NCI-H526 (cell line): Measurements from ENCODE around the gene WRAP53.

ENCODE experiments used
- DNase-seq, 2 experiments: peaks; one replicate each; lab custom pipeline; 2025; lab: John Stamatoyannopoulos, UW

WRAP53 gene

GRCh38 chr17:7684851-7685532 is 3.3 kb upstream of the WRAP53 start:
- no peak for DNase-seq

DNA sequence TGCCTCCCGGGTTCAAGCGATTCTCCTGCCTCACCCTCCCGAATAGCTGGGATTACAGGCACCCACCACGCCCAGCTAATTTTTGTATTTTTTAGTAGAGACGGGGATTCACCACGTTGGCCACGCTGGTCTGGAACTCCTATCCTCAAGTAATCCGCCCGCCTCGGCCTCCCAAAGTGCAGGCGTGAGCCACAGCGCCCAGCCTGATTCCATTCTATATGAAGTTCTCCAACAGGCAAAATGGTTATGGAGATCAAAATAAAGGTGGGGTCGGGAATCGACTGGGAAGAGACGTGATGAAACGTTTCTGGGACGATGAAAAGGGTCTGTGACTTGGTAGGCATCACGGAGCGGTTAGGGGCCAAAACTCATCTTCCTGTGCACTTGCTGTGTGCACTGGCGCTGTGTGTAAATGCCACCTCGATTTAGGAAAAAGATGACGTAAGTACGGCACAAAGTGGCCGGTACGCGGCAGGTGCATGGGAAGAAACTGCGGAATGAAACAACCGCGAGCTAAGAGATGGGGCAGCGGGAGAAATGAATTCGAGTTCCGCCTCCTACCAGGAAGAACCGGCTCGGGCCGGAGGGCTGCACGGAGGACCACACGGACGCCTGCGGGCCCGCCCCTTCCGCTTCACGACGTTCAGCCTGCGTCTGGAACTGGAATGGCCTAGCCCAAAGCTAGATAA is 2.6 kb upstream of the WRAP53 start:
- peak; percentile 88 to 91 for DNase-seq

- peak; percentile 79 to 88 for DNase-seq
Observed at GRCh38 chr17:7686222-7687071, 1.8 kb upstream of the WRAP53 start.

- DNase-seq: peak; percentile 81 to 88
Observed at GRCh38 chr17:7687072-7687907, 987 bp upstream of the WRAP53 start, which contains the start of gene TP53. Gene TP53 (minus strand): TSS chr17:7687490. CDS start chr17:7676594, 10,896 bp downstream.

DNA sequence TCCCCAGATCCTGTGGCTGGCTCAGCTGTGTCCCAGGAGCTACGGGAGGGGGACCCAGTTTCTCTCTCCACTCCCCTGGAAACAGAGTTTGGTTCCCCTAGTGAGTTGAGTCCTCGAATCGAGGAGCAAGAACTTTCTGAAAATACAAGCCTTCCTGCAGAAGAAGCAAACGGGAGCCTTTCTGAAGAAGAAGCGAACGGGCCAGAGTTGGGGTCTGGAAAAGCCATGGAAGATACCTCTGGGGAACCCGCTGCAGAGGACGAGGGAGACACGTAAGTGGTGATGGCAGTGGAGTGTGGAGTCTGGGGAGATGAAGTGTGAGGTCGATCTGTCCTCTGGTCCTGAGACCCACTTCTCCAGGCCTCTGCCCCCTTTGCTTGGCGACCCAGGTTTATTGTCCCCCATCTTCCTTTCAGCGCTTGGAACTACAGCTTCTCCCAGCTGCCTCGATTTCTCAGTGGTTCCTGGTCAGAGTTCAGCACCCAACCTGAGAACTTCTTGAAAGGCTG is 585 bp downstream of the WRAP53 start:
- DNase-seq: no peak

DNA sequence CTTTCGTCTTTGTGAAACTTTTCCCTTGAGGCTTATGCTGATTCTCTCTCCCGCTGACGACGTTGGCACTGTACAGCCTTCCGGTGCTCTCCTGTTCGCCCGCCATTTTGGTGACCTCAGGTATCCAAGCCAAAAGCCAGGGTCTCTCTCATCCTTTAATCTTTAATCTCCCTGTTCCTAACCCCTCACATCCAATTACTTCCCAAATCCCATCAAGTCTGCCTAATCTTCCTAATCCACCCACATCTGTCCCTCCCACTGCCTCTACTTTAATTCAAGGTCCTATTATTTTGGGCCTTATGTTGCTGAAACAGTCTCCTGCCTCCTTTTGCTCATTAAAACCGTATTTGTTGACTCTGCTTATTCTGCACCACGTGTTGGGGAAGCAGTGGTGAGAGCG is 7.3 kb downstream of the WRAP53 start:
- no peak for DNase-seq

- DNase-seq: no peak
Observed at GRCh38 chr17:7697828-7698588, 9.7 kb downstream of the WRAP53 start.

DNA sequence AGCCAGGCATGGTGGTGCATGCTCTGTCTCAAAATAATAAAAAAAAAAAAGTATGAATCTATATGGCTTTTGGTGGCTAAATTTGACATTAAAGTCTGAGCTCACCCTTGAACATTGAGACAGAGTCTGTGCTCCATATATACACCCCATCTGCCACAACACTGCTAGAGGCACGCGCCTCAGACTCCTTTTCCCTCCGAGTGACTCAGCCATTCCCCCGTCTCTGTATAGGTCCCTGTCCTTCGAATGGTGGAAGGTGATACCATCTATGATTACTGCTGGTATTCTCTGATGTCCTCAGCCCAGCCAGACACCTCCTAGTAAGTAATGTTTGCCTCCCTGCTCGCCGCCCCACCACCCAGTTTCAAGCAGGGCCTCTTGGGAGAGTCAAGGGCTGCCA is 12.2 kb downstream of the WRAP53 start:
- no peak for DNase-seq

- DNase-seq: no peak
Observed at GRCh38 chr17:7701681-7702080, 13.4 kb downstream of the WRAP53 start.

DNA sequence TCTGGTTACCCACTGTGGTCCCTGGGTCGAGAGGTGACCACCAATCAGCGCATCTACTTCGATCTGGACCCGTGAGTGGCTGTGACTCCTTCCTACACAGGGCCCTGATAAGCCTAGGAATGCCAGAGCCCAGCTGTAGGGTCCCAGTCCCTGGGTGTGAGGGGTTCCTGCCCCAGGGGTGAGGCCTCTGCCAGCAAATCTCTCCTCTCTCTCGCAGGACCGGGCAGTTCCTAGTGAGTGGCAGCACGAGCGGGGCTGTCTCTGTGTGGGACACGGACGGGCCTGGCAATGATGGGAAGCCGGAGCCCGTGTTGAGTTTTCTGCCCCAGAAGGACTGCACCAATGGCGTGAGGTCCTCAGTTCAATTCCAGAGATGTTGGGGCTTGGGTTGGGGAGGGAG is 14.5 kb downstream of the WRAP53 start:
- DNase-seq: no peak

GRCh38 chr17:7703584-7704479 is 15.6 kb downstream of the WRAP53 start:
- peak; percentile 42 to 64 for DNase-seq

DNA sequence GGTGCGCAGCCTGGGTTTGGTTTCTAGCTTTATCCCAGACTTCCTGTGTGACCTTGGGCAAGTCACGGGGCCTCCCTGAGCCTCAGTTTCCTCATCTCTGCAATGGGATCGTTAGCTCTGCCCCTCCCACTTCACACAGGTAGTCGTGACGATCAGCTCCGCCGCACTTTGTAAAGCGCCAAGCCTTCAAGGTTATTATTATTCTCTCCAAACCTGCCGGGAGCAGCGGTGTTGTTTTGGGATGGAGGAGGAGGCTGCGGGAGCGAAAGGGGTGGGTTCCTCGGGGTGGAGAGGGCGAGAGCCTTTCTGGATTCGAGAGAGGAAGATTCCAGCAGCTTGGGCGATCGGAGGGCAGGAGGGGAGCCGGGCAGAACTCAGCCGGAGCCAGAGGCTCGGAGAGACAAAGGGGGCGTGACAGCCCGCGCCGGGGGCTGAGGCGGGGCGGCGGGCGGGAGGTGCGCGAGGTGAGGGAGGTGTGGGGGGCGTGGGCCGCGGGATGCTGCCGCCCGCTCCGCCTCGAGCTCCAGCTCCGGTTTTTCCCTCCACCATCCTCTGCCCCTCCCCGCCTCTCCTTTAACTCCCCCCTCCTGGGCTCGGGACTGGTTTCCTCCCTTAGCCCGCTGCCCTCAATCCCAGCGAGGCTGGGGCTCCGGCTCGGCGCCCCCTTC is 16.5 kb downstream of the WRAP53 start, which contains the start of gene EFNB3:
TSS of gene EFNB3 (plus strand) at position 602 of the 668 bp plus-strand sequence. CDS start 397 bp downstream, outside the sequence.
- DNase-seq: peak in 1 of 2 experiments; percentile 72

DNA sequence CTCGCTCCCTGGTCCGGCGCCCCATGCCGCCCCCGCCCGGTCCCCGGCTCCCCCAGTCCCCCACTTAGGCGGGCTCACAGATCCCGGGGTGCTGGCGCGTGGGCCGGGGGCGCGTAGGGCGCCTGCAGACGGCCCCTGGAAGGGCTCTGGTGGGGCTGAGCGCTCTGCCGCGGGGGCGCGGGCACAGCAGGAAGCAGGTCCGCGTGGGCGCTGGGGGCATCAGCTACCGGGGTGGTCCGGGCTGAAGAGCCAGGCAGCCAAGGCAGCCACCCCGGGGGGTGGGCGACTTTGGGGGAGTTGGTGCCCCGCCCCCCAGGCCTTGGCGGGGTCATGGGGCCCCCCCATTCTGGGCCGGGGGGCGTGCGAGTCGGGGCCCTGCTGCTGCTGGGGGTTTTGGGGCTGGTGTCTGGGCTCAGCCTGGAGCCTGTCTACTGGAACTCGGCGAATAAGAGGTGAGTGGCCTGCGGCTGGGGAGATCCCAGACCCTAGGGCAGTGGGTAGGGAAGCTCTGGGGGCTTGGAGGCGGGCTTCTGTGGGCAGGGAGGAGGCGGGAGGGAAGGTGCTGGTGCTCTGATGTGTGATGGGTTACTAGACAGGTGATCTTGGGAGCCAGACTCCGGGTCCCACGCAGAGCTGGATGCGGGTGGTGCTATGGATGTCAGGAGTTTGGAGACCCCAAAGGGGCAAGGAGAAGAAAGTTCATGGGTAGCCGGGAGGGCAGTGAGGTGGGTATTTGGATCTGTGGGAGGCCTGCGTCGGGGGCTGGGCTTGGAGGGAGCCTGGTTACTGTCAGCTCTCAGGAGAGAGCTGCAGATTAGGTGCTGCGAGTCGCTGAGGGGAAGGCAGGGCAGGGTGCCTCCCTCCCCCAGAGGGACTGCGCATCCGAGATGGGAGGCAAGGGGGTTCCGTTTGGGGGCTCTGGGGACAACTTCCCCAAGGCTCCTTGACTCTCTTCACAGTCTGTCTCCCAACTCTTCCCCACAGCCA is 17.3 kb downstream of the WRAP53 start:
- DNase-seq: peak in 1 of 2 experiments; percentile 42

GRCh38 chr17:7706631-7707354 is 18.5 kb downstream of the WRAP53 start:
- no peak for DNase-seq

DNA sequence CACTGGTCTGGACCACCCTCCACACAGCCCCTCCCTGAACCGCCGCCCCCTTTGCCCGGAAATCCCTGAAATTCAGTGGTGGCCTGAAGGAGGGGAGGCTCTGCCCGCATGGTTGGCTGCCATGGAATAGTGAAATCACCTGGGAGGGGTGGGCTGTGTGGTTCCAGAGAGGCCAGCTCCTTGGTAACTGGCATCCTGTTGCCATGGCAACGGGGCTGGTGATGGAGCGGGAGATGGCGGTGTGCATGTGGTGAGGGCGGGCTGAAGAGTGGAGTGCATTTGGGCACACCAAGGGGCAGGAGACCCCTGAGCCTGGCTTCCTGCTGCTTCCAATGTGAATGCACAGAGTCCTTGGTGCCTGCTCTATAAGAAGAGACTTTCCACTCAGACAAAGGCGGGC is 19.2 kb downstream of the WRAP53 start:
- DNase-seq: no peak

- DNase-seq: no peak
Observed at GRCh38 chr17:7707858-7708750, 19.8 kb downstream of the WRAP53 start.
